GM12875 (cell line): Measurements from ENCODE around the gene XXYLT1.
"Not testable (repeated sequence)": the region's sequence is repeated elsewhere in the genome, so short reads cannot be mapped to it uniquely, and the experiment has no call there.

Experiments
- H3K4me3 ChIP-seq: one replicate; pipeline ENCODE4 v1.5.1; 2011; ENCODE audit warnings: low read depth, low read length, control low read depth
- CTCF ChIP-seq: IDR thresholded peaks from 2 replicates; pipeline ENCODE4 v1.5.1; 2011; ENCODE audit warnings: low read depth, mild to moderate bottlenecking, control low read depth, inconsistent platforms, low read length, moderate library complexity, borderline replicate concordance; ENCODE audit not compliant: insufficient read depth

XXYLT1 gene

GRCh38 chr3:195059006-195059350 lies 212.0 kb downstream of the XXYLT1 start:
- no peak for TF ChIP-seq CTCF

GRCh38 chr3:195058336-195059005 lies 212.5 kb downstream of the XXYLT1 start:
- H3K4me3 ChIP-seq = no peak overlapping the region
- no peak for TF ChIP-seq CTCF

More at GRCh38 chr3:195059006-195059350, 212.0 kb downstream of the XXYLT1 start:
- H3K4me3 ChIP-seq = no peak overlapping the region

- no peak overlapping the region for H3K4me3 ChIP-seq
- TF ChIP-seq CTCF = no peak
Observed at GRCh38 chr3:195057716-195058115, 213.2 kb downstream of the XXYLT1 start.

GRCh38 chr3:195056506-195056905 lies 214.5 kb downstream of the XXYLT1 start:
- TF ChIP-seq CTCF = no peak
- no peak overlapping the region for H3K4me3 ChIP-seq

- no peak for TF ChIP-seq CTCF
- H3K4me3 ChIP-seq = no peak overlapping the region
Observed at GRCh38 chr3:195054311-195054710, 216.6 kb downstream of the XXYLT1 start.

GRCh38 chr3:195052939-195053338 lies 218.0 kb downstream of the XXYLT1 start:
- no peak overlapping the region for H3K4me3 ChIP-seq
- TF ChIP-seq CTCF = no peak

GRCh38 chr3:195050296-195050695 lies 220.7 kb downstream of the XXYLT1 start:
- not testable (repeated sequence) for H3K4me3 ChIP-seq
